CD4-positive, alpha-beta T cell treated with Interleukin-6 for 4 hours (primary cell): ENCODE results near the gene CD70.
"Not testable (repeated sequence)": the region's sequence is repeated elsewhere in the genome, so short reads cannot be mapped to it uniquely, and the experiment has no call there.

Experiments
- DNase-seq: peaks from one replicate; pipeline ENCODE4 v3.0.0-alpha.2; 2020; ENCODE audit warnings: mixed read lengths

Gene CD70

DNA sequence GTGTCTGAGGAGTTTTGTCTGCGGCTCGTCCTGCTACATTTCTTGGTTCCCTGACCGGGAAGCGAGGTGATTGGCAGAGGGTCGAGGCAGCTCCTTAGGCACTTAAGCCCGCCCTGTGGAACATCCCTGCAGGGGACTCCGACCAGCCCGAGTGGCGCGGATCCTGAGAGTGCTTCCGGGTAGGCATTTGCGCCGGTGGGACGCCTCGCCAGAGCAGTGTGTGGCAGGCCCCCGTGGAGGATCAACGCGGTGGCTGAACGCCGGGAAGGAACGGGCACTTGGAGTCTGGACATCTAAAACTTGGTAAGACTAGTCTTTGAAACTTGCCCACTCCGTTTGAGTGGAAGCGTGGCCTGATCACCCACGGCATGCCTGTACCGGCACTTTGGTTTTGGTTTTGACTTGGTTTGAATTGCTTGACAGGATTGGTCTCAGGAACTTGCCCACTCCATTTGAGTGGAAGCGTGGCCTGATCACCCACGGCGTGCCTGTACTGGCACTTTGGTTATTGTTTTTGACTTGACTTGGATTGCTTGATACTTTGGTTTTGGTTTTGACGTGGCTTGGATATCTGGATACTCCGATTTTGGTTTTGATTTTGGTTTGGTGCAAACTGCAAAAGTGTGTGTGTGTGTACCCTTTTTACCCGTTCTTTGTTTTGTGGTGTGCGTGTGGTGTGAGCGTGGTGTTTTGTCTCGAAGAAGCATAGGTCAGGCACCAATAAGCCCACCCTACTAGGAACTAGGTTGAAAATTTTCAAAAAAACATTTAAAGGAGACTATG is 6.7 kb upstream of the CD70 start:
- not testable (repeated sequence) for DNase-seq

DNA sequence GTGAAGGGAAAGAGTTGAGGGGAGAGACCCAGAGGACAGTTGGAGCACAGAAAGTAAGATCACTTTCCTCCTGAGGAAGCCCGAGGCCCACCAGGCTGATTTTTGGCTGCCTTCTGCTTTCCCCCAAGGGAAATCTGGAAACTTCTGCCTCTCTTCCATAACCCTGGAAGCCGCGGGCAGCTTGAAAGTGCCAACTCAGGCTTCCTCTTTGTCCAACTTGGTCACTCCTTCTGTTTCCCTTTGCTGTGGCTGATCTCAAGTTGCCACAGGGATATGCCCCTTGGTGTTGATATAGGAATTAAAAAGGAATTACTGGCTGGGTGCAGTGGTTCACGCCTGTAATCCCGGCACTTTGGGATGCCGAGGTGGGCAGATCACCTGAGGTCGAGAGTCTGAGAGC is 5.7 kb upstream of the CD70 start:
- no peak for DNase-seq

DNA sequence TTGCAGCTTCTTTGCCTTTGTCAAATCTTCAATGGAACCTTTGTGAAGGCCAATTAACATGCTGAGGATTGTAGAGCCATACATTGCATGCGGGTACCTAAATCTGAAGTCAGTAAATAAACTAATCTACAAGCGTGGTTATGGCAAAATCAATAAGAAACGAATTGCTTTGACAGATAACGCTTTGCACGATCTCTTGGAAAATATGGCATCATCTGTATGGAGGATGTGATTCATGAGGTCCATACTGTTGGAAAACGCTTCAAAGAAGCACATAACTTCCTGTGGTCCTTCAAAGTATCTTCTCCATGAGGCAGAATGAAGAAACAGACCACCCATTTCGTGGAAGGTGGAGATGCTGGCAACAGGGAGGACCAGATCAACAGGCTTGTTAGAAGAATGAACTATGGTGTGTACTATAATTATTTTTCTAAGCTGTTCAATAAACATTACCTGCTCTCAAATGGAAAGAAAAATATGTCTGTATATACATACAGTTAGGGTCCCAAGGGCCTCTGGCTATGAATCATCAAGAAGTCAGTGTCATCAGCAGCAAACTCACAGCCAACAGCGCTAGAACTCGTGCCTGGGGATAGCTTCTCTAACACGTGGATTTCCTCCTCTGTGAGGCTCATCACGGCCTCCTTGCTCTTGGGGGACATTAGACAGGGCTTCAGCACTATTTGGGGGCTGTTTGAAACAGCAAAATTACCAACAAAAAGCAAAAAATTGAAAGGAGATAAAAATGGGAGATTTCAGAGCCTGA is 2.9 kb upstream of the CD70 start:
- DNase-seq = no peak

DNA sequence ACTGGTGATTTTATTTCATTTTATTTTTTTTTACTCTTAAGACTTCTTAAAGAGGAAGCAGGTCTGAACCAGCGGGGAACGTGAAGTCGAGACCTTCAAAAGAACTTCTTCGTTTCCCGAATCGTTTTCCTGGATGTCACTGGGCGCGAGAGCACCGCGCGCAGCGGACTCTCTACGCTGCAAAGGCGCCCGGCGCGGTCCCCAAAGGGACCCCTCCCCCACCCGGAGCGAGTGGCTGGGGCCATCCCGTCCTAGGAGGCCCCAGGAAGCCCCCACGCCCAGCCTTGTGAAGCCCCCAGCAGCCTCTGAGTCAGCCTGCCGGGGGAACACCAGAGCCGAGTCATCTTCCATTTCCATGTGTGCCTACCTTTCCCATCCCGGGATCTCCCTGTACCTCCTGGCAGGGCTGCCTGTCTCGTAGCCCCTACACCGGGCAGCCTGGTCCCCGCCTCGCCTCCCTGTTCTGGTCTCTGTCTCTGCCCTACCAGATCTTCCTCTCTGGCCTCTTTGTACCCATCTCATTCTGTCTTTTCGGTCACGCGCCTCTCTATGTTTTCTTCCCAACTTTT is 608 bp downstream of the CD70 start:
- no peak for DNase-seq

DNA sequence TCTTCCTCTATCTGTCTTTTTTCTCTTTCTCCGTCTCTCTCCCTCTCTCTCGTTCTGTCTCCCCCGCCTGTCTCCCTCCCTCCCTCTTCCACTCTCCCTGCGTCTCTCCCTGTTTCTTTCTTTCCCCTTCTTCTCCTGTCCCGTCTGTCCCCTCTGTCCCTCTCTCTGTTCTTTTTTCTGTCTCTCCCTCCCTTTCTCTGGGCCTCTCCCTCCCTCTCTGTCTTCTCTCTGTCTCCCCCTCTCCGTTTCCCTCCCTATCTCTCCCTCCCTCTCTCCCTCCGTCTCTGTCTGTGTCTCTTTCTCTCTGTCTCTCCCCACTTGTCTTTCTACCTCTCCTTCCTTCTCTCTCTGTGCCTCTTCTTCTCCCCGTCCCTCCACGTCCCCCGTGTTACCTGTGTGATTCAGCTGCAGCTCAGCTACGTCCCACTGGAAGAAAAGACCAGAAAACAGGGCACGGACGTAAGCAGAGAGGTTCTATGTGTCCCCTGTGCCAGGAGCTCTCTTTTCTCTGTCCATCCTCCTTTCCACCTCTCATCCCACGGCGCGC is 1.2 kb downstream of the CD70 start:
- DNase-seq = no peak

DNA sequence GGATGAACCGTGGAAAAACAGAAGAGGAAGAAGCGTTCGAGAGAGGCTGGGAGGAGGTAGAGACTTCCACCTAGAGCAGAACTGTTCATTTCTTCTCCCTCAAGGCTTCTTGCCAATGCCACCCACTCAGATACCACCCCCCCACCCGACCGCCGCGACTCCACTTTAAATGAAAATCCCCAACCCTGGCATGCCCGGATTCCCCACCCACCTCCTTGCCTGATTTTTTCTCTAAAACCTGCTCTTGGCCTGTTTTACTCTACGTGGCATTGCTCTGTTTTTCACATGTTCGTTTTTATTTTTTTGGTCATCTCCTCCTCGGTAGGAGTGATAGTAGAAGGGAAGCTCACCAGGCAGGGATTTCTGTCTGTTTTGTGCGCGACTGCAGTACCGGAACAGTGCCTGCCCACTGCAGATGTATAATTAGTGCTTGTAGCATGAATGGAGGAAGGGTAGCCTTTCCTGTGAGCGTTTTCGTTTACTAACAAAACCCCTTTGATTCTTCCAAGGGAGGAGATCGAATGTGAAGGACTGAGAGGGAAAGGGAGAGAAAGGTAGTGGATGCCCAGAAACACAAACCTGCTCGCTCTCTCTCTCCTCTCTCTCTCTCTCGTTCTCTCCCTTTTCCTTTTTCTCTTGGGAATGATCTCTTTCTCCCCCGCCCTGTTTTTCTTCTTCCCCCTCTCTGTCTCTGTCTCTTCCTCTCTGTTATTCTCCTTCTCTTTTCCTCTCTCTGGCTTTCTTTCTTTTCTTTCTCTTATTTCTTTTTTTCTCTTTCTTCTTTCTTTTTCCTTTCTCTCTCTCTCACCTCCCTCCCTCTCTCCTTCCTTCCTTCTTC is 2.2 kb downstream of the CD70 start:
- DNase-seq = no peak

DNA sequence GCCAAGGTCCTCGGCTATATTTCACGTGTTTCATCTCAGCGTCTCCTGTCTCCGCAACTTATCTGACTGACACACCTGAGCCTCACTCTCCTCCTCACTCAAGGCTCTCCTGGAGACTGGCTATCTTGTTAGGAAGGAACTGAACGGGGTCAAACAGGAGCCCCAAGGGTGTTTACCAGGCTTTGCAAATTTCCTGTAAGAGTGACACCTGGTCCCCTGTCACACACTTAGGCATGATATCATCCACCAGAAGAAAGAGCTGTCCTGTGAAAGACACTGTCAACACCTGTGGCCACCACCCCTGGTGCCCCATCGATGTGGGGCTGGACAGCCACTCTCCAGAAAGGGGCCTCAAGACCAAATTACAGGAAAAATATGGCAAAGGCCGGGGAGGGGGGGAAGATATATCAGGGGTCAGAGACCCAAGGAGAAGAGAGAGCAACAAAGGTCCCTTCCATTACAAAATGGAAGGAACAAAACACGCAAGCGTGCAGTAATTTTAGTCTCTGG is 2.9 kb downstream of the CD70 start:
- DNase-seq = no peak

DNA sequence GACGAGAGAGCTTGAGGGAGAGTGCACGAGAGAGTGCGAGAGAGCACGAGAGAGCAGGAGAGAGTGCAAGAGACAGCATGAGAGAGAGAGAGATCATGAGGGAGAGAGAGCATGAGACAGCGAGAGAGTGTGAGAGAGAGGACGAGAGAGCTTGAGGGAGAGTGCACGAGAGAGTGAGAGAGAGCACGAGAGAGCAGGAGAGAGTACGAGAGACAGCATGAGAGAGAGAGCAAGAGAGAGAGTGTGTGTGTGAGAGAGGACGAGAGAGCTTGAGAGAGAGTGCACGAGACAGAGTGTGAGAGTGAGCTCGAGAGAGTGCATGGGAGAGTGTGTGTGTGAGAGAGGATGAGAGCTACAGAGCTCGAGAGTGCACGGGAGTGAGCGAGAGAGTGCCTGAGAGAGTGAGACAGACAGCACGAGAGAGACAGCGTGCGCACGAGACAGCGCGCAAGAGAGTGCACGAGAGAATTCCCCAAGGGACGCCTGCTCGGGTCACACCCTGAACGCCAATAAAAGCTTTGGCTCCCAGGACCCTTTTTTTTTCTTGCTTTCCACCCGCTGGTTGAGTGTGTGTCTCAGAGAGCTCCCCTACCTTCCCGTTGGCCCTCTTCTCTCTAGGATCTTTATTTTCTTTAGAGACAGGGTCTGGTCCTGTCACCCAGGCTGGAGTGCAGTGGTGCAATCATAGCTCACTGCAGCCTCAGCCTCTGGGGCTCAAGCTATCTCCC is 3.7 kb downstream of the CD70 start:
- no peak for DNase-seq

DNA sequence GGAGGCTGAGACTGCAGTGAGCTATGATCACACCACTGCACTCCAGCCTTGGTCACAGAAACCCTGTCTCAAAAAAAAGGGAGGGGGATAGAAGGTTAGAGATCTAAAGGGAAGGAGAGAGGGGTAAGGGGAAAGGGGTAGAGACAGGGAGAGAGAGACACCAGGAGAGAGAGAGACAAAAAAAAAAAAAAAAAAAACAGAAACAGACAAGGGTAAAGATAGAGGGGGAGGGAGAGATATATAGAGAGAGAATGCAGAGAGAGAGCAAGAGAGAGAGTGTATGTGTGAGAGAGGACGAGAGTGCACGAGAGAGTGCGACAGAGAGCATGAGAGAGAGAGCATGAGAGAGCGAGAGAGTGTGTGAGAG is 4.2 kb downstream of the CD70 start:
- no peak for DNase-seq

DNA sequence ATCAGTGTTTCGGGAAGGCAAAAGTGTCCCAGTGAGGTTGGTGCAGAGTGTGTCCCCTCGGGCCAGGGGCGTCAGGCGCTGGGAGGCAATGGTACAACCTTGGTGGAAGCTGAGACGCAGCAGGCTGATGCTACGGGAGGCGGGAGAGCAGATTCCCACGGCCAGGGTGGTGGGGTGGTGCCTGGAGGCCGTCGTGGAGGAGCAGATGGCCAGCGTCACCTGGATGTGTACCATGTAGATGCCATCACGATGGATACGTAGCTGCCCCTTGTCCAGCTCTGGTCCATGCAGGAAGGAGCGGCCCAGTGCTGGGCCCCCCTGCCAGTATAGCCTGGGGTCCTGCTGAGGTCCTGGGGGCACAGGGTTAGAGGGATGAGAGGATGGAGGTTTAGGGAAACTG is 4.9 kb downstream of the CD70 start:
- no peak for DNase-seq

DNA sequence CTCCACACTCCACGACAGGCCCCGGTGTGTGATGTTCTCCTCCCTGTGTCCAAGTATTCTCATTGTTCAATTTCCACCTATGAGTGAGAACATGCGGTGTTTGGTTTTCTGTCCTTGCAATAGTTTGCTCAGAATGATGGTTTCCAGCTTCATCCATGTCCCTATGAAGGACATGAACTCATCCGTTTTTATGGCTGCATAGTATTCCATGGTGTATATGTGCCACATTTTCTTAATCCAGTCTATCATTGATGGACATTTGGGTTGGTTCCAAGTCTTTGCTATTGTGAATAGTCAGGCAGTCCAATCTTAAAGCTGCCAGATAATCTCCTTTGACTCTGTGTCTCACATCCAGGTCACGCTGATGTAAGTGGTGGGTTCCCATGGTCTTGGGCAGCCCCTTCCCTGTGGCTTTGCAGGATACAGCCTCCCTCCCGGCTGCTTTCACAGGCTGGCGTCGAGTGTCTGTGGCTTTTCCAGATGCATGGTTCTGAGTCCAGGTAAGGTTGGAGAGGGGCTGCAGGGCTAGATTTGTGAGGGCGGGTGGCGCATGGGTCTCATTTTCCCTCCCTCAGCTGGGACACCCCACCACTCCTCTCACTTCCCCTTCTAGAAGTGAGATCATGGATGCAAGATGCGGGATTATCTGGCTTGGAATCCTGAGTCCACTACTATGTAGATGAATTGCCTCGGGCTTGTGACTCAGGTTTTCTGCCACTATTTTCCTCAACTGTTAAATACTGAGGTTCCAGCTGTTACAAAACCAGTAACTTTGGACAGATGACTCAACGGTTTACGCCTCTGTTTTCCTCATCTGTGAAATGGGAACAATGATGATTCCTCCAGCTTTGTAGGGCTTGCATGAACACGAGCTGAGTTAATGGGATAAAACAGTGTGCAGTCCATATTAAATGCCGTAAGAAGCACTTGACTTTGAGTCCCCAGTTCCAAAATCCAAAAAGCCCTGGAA is 8.2 kb downstream of the CD70 start:
- not testable (repeated sequence) for DNase-seq

DNA sequence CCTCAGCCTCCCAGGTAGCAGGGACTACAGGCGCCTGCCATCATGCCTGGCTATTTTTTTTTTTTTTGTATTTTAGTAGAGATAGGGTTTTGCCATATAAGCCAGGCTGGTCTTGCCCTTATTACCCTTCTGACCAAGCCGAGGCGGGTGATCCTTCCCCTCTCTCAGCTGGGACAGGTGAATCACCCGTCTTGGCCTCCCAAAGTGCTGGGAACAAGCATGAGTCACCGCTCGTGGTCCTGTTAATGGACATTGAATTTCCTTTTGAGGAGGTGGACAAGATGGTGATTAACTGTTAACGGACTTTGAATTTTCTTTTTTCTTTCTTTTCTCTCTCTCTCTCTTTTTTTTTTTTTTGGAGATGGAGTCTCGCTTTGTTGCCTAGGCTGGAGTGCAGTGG is 10.6 kb downstream of the CD70 start:
- no peak for DNase-seq

DNA sequence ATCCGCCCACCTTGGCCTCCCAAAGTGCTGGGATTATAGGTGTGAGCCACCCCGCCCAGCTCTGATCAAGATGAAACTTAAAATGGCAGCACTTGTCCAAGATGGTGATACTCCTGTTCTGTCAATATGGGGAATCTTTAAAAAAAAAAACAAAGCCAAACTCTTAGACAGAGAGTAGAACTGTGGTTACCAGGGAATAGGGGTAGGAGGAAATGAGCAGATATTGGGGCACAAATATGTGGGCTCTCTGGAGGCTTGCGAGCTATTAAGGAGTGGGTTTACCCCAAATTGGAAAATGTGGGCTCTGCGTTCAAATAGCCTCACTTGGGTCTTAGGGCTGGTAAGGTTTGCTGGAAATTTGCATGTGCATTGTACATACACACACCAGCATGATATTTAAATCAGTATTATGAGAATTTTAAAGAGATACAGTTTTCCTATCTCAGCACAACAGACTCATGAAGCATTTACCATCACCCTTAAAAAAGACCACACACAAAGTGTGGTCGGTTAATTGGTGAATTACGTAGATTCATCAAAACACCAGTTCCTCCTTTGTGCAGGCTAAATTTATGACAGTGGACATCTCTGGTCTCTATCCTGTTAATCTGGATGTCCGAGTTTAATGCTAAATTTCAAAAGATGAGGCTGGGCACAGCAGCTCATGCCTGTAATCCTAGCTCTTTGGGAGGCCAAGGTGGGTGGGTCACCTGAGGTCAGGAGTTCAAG is 11.3 kb downstream of the CD70 start:
- DNase-seq = no peak

DNA sequence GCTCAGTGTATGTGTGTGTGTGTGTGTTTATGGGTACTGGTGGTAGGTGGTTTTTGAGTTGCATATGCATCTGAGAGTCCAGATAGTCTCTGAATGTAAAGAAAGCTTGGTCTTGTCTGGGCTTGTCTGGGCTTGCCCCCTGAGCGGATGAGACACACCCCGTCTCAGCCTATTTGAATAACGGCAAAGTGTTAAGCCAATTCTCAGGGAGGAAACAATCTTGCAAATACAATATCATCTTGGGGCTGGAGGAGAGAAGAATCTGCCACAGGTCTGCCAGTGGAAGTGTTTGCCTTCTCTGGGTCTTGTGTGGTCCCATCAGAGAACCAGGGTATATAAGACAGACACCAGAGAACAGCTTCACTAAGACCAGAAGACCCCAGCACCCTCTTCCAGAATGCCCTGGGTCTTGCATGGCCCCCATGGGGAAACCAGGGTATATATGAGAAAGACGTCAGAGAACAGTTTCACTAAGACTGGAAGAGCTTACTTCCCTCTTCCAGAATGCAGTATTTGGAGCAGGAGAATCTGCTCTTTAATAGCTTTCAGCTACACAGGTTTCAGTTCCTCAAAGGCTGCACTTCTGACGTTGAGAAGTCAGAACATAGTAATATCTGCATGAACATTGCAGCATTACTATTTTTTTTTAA is 13.3 kb downstream of the CD70 start:
- no peak for DNase-seq

DNA sequence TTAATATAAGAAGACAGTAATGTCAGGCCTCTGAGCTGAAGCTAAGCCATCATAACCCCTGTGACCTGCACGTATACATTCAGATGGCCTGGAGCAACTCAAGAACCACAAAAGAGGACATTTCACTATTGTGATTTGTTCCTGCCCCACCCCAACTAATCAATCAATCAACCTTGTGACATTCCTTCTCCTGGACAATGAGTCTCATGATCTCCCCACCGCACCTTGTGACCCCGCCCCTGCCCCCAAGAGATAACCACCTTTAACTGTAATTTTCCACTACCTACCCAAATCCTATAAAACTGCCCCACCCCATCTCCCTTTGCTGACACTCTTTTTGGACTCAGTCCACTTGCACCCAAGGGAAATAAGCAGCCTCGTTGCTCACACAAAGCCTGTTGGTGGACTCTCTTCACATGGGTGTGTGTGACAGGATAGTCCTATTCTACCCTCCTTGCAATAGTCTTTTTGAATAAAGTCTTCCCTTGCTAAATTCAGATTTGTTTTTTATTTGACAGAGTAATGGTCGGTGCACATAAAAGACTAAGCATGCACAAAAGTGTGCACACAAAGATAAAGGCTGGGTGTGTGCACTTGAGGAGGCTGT is 14.0 kb downstream of the CD70 start:
- DNase-seq = no peak

DNA sequence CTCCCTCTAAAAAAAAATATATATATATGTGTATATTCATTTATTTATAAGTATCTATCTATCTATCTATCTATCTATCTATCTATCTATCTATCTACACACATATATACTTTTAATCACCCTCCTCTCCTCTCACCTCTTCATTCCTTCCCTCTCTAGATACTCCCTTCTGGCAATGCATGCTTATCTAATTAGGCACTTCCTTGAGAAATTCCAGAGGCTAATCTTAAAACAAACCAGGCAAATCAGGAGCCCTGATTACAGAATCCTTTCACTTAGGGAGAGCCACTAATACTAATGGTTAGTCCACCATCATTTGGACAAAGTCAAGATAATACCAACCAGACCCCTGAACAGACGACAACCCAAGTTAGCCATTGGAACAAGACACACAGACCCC is 17.6 kb downstream of the CD70 start:
- DNase-seq = no peak

DNA sequence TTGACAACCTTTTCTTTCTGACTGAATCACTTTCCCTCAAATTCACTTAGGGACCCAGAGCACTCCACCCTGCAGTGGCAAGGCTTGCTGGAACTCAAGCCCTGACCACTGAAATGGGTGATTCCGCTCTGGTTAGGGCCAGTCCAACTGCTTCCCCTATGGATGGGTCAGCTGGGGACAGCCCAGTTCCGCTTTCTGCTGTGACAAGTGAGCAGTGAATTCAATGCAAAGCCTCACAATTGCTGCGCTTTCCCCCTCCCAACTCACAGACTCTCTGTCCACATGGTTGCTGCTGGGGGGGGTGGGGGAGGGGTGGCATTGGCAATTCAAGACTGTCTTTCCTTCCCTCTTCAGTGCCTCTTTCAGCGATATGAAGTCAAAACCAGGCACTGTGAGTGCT is 18.7 kb downstream of the CD70 start:
- no peak for DNase-seq

DNA sequence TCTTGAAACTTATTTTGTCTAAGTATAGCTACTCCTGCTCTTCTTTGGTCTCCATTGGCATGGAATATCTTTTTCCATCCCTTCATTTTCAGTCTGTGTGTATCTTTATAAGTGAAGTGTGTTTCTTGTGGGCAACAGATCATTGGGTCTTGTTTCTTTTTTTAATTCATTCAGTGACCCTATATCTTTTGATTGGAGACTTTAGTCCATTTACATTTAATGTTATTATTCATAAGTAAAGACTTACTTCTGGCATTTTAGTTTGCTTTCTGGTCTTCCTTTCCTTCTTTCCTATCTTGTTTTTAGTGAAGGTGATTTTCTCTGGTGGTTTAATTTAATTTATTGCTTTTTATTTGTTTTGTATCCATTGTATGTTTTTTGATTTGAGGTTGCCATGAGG is 19.8 kb downstream of the CD70 start:
- no peak for DNase-seq

DNA sequence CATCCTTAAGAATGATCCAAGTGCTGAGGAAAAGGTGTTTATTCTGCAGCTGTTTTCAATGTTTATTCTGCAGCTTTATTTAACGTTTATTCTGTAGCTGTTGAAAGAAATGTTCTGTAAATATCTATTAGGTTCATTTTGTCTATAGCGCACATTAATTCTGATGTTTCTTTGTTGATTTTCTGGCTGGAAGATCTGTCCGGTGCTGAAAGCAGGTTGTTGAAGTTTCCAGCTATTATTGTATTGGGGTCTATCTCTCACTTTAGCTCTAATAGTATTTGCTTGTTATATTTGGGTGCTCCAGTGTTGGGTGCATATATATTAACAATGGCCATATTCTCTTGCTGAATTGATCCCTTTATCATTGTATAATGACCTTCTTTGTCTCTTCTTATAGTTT is 20.2 kb downstream of the CD70 start:
- DNase-seq = no peak
